Left ventricle myocardium inferior (tissue), 1 donor: ENCODE measurements around the gene NNAT. TPM values are rescaled to one million over a fixed set of nuclear protein-coding genes. Genes with fewer than 3 reads are reported as not detected.

Experiments used
- DNase-seq: peaks from one replicate; pipeline ENCODE4 v3.0.0-alpha.2; 2020
- H3K27ac ChIP-seq: fragments of 200-600 bp; replicated peaks from 2 replicates; pipeline ENCODE4 v1.8.0; 2021
- H3K27me3 ChIP-seq: fragments of 200-600 bp; 2 replicates; pipeline ENCODE4 v1.8.0; 2021; ENCODE audit warnings: low read depth
- H3K36me3 ChIP-seq: fragments of 200-600 bp; 2 replicates; pipeline ENCODE4 v1.8.0; 2021
- H3K4me1 ChIP-seq: fragments of 200-600 bp; 2 replicates; pipeline ENCODE4 v1.8.0; 2021
- H3K4me3 ChIP-seq: fragments of 200-600 bp; 2 replicates; pipeline ENCODE4 v1.8.0; 2021; ENCODE audit warnings: mild to moderate bottlenecking, moderate library complexity
- H3K9me3 ChIP-seq: fragments of 200-600 bp; replicated peaks from 2 replicates; pipeline ENCODE4 v1.8.0; 2021
- intact Hi-C: fragments of 100-400 bp; cut with micrococcal nuclease; formaldehyde crosslinking; loops from one replicate; pipeline ENCODE4 v1.11.0; 2022
- total RNA-seq: library from RNA; stranded (reverse); fragmentation: NEBNext Ultra II Directional; extraction: Animal tissue kit (Norgen Biotek cat#: 25700); gene quantifications from one replicate; pipeline ENCODE4 v1.2.1, GENCODE V29; 2021
- TF ChIP-seq, protein P1 (sequence below): fragments of 200-600 bp; IDR thresholded peaks from 2 replicates; pipeline ENCODE4 v1.8.0; 2021; ENCODE audit warnings: antibody characterized with exemption, mild to moderate bottlenecking, borderline replicate concordance
- donor health status: DM: no; HTN: yes; CAD: no; lungs with severe emphysema.

The NNAT gene
- total RNA-seq, 1 donor from 2014 or later = 0.33 TPM

DNA sequence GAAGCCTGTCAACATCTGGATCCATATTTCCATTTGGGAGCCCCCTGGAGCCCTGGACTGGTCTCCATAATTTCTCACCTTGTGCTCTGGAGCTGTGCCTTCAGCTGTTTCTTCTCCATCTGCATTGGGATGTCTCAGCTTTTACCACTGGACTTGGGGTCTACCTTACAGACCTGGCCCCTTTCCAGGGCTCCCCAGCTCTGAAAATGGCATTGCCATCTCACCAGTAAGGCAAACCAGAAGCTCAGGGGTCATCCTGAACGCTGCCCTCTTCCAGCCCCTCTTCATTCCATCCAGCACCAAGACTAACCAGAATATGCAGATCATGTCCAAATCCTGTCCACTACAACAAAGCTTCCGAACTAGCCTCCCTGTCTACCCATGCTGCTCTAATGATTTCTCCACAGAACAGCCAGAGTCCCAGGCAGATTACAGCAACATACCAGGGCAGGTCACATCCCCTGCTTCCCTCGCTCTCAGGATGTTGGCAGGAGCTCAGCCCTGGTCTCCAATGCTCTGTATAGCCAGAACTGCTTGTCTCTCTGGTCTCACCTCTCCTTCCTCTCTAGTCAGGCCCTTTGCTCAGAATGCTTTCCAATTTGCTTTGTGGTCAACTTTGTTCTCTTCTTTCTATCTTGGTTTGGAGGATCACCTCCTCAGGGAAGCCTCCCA is 17.7 kb upstream of the NNAT start:
- peak; percentile 36 for DNase-seq
- intact Hi-C loops = no loop called here
- Histone ChIP-seq H3K36me3 (peaks cover 7% of the 10 kb centered on the region), H3K4me1 (peaks cover 36% of the 10 kb centered on the region), H3K9me3 (no peaks in the 10 kb centered on the region), H3K27me3 (no peaks in the 10 kb centered on the region), H3K4me3 (no peak overlapping the region), H3K27ac (no peak overlapping the region)
- TF ChIP-seq, protein P1, sequence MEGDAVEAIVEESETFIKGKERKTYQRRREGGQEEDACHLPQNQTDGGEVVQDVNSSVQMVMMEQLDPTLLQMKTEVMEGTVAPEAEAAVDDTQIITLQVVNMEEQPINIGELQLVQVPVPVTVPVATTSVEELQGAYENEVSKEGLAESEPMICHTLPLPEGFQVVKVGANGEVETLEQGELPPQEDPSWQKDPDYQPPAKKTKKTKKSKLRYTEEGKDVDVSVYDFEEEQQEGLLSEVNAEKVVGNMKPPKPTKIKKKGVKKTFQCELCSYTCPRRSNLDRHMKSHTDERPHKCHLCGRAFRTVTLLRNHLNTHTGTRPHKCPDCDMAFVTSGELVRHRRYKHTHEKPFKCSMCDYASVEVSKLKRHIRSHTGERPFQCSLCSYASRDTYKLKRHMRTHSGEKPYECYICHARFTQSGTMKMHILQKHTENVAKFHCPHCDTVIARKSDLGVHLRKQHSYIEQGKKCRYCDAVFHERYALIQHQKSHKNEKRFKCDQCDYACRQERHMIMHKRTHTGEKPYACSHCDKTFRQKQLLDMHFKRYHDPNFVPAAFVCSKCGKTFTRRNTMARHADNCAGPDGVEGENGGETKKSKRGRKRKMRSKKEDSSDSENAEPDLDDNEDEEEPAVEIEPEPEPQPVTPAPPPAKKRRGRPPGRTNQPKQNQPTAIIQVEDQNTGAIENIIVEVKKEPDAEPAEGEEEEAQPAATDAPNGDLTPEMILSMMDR = no peak

DNA sequence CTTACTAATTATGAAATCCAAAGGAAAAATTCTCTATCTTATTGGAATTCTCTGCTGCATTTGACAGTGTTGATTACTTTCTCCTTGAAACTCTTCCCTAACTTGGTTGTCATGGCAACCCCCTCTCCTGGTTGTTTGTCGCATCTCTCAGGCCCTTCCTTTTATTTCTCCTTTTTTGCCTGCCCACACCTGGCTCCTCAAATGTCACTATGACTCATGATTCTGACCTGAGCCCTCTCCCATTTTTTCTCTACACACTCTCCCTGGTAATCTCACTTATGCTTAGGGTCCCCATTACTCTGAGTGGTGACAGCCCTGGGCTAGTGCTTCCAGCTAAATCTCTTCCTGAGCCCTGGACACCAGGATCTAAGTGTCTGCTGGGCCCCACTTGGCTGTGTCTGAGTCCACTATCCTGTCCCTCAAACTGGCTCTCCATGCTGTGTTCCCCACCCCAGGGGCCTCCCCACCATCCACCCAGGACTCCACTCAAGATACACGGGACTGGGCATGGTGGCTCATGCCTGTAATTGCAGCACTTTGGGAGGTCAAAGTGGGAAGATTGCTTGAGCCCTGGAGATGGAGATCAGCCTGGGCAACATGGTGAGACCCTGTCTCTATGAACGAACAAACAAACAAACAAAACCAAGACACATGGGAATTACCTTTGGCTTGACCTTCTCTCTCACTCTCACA is 16.5 kb upstream of the NNAT start:
- Histone ChIP-seq H3K4me3 (no peak overlapping the region), H3K9me3 (no peaks in the 10 kb centered on the region), H3K27ac (no peak overlapping the region), H3K4me1 (peaks cover 36% of the 10 kb centered on the region), H3K27me3 (no peaks in the 10 kb centered on the region), H3K36me3 (peaks cover 10% of the 10 kb centered on the region)
- TF ChIP-seq, protein P1 = no peak
- intact Hi-C loops = no loop called here
- no peak for DNase-seq

DNA sequence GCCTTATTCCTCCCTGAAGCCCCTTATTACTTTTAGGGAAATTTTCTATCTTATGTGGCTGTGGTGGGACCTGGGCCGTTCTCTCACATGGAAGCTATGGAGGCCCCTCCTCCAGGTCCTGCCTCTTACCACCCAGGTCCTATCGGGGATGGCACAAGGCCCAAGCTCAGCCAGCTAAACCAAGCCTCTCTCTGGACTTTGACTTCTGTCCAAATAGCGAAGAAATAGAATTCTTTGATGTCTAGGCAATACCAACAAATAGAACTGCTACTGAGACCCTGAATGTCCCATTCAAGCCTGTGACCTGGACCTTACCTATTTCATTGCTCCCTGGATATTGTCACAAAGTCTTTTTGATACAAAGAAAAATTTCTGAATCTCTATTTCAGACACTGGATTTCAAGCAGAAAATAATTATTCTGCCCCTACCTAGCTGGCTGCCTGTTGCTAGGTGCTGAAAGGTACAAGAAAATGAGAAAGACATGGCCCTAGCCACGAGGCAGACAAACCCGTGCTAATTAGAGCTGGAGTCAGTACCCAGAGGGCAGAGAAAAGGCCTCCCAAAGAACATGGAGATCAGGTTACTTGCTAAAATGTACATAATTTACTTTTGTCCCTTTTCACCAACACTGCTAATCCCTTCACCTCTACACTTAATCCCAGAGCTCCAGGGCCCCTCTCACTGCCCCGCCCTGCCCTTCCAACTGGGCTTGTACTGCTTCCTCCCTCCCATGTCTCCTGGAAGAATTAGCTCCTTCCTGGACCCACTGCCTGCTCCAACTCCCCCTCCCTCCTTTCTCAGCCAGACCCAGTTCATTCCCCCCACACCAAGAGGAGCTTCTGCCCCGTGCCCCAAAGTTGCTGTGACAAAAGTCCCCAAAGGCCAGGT is 15.5 kb upstream of the NNAT start:
- intact Hi-C loops = no loop called here
- Histone ChIP-seq H3K27ac (no peak overlapping the region), H3K36me3 (peaks cover 10% of the 10 kb centered on the region), H3K4me1 (peaks cover 36% of the 10 kb centered on the region), H3K4me3 (no peak overlapping the region), H3K27me3 (no peaks in the 10 kb centered on the region), H3K9me3 (no peaks in the 10 kb centered on the region)
- no peak for DNase-seq
- TF ChIP-seq, protein P1 = no peak

DNA sequence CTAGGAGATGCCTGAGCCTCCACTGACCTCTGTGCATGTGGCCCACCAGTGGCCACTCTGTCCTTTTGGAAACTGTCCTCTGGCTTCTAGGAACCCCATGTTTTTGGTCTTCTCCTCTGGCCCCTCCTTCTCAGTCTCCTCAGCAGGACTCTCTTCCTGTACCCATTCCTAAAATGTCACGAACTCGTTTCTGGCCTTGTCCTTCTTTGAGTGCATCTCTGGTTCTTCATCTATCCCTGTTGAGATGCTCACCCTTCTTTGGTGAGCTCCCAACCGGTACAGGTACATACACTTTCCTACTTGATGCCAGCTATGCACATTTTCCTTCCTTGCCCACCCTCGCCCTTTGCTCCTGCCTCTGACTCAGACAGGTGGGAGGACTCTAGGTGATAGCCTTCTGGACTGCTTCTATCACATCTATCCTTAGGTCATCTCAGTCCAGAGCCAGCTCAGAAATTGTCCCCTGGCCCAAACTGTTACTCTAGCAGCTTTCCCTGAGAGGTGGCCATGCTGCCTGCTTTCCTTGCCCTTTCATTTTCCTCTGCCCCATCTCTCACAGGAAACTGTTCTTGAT is 14.8 kb upstream of the NNAT start:
- Histone ChIP-seq H3K27ac (no peak overlapping the region), H3K4me3 (no peak overlapping the region), H3K27me3 (no peaks in the 10 kb centered on the region), H3K36me3 (peaks cover 10% of the 10 kb centered on the region), H3K9me3 (no peaks in the 10 kb centered on the region), H3K4me1 (peaks cover 36% of the 10 kb centered on the region)
- TF ChIP-seq, protein P1 = no peak
- DNase-seq = no peak
- intact Hi-C loops = no loop called here

DNA sequence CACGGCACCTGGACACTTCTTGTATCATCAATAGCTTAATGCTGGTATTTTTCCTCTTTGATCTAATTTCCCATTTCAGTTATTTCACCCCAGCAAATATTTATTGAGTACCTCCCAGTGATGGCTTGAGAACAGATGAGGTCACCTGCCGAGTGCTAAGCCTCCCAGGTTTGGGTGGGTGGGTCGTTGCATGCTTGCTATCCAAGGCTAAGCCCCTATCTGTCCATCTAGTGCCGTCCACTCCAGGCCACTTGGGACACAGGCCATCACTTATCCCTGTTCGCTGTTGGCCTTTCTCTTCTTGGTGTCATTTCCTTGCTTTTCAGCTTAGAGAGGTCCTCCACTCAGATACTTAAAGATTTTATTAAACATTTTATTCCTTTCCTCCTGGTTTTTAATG is 10.8 kb upstream of the NNAT start:
- intact Hi-C loops = no loop called here
- Histone ChIP-seq H3K36me3 (peaks cover 38% of the 10 kb centered on the region), H3K27me3 (no peaks in the 10 kb centered on the region), H3K9me3 (no peaks in the 10 kb centered on the region), H3K27ac (no peak overlapping the region), H3K4me1 (peaks cover 41% of the 10 kb centered on the region), H3K4me3 (no peak overlapping the region)
- no peak for DNase-seq
- TF ChIP-seq, protein P1 = no peak
